ENCODE data around the gene EFCAB5.

- TF ChIP-seq TP53 (CRISPR knock-in tag; conservative IDR thresholded peaks at IDR 0.05) (no peak), CTCF (CRISPR knock-in tag; IDR thresholded peaks at IDR 0.05) (no peak), ZNF432 (CRISPR knock-in tag; IDR thresholded peaks at IDR 0.05; ENCODE audit: borderline replicate concordance) (no peak)
Observed at GRCh38 chr17:29948448-29949215, 7.2 kb downstream of the EFCAB5 start.
